K562 (cell line): Measurements from ENCODE around the gene TUBB6. TPM values are rescaled to one million over a fixed set of nuclear protein-coding genes. Genes with fewer than 3 reads are reported as not detected.

Source experiments
- ATAC-seq: fragments of 200-7000 bp; cut with Tn5 transposase; 3 replicates; pipeline ENCODE4 v1.9.1; 2020; ENCODE audit warnings: moderate library complexity
- BruUV-seq: library from RNA; stranded (reverse); fragments of 400-500 nt; replicated peaks from 2 replicates; lab custom pipeline; 2021; lab: Mats Ljungman, UMichigan
- CTCF ChIA-PET: fragments of 300-600 bp; formaldehyde crosslinking; extraction: SDS; loops from one replicate; lab custom pipeline; 2021; ENCODE audit warnings: low intra/inter-chr PET ratio; lab: Yijun Ruan, JAX
- POLR2A ChIA-PET: fragments of 300-600, 350-650 bp; sonication (Branson Sonifier 250); formaldehyde crosslinking; extraction: SDS; loops from one replicate; lab custom pipeline; 2021; ENCODE audit warnings: antibody characterized with exemption, inconsistent platforms; lab: Yijun Ruan, JAX
- DNase-seq, 4 experiments: peaks; one replicate each; pipeline versions ENCODE4 v3.0.0 to v3.0.0-alpha.2; 2011 to 2018; ENCODE audit warnings: low spot score in 3 of 4, mixed read lengths in 3 of 4; ENCODE audit errors: extremely low read depth in 1 of 4
- FAIRE-seq: peaks from 2 replicates; lab custom pipeline; 2011; peaks lifted over from hg19 to GRCh38; lab: Jason Lieb, UNC
- H2AFZ ChIP-seq: 2 replicates; pipeline ENCODE4 v1.6.0; 2011; ENCODE audit warnings: low read depth, low read length, control low read depth, inconsistent platforms
- H3K27ac ChIP-seq: fragments of 200-600 bp; 3 replicates; pipeline ENCODE4 v1.8.0; 2011; ENCODE audit warnings: low read depth, mild to moderate bottlenecking, control low read depth, inconsistent platforms, low read length, moderate library complexity, mixed read lengths; ENCODE audit errors: extremely low read depth
- H3K27me3 ChIP-seq, 2 experiments: fragments of 300-600 bp in 1 of 2; 2 replicates in 1 of 2; 3 replicates in 1 of 2; pipeline versions ENCODE4 v1.6.0 to v1.8.0; 2011; ENCODE audit warnings: inconsistent platforms in 2 of 2, low read length in 2 of 2, mild to moderate bottlenecking in 1 of 2, mixed read lengths in 1 of 2, moderate library complexity in 1 of 2; ENCODE audit not compliant: control insufficient read depth in 2 of 2, insufficient read depth in 2 of 2
- H3K36me3 ChIP-seq: fragments of 300-600 bp; 3 replicates; pipeline ENCODE4 v1.8.0; 2011; ENCODE audit warnings: mild to moderate bottlenecking, low read length, inconsistent platforms; ENCODE audit not compliant: control insufficient read depth, insufficient read depth
- H3K4me1 ChIP-seq, 2 experiments: fragments of 200-600 bp in 1 of 2; replicated peaks in 1 of 2; 2 replicates in 1 of 2; 3 replicates in 1 of 2; pipeline versions ENCODE4 v1.5.1 to v1.8.0; 2011; ENCODE audit warnings: inconsistent platforms in 2 of 2, low read length in 2 of 2, mild to moderate bottlenecking in 1 of 2, mixed read lengths in 1 of 2, moderate library complexity in 1 of 2; ENCODE audit not compliant: control insufficient read depth in 2 of 2, insufficient read depth in 2 of 2
- H3K4me2 ChIP-seq: 2 replicates; pipeline ENCODE4 v1.6.1; 2011; ENCODE audit warnings: low read length, control low read depth, inconsistent platforms, mixed read lengths; ENCODE audit not compliant: insufficient read depth
- H3K4me3 ChIP-seq: fragments of 200-600 bp; sonication (generic), shearing (Covaris generic); 2 replicates; pipeline ENCODE4 v1.5.1; 2016; ENCODE audit warnings: control low read depth, inconsistent platforms
- H3K79me2 ChIP-seq: fragments of 200-600 bp; 3 replicates; pipeline ENCODE4 v1.8.0; 2011; ENCODE audit warnings: low read length, inconsistent platforms; ENCODE audit not compliant: control insufficient read depth, insufficient read depth
- H3K9ac ChIP-seq, 2 experiments: 2 replicates each; pipeline versions ENCODE4 v1.6.0 to v1.6.1; 2011; ENCODE audit warnings: low read depth in 2 of 2, low read length in 2 of 2, control low read depth in 1 of 2, inconsistent platforms in 1 of 2, mild to moderate bottlenecking in 1 of 2, mixed read lengths in 1 of 2; ENCODE audit not compliant: insufficient read depth in 1 of 2
- H3K9me1 ChIP-seq: one replicate; pipeline ENCODE4 v1.6.0; 2011; ENCODE audit warnings: inconsistent platforms, mild to moderate bottlenecking, low read length, moderate library complexity; ENCODE audit not compliant: control insufficient read depth, insufficient read depth
- H3K9me3 ChIP-seq: replicated peaks from 2 replicates; pipeline ENCODE4 v1.5.1; 2011; ENCODE audit warnings: low read depth, low read length, inconsistent platforms; ENCODE audit not compliant: control insufficient read depth, insufficient read depth
- H4K20me1 ChIP-seq: replicated peaks from 2 replicates; pipeline ENCODE4 v1.6.1; 2011; ENCODE audit warnings: low read length, inconsistent platforms, mixed read lengths; ENCODE audit not compliant: control insufficient read depth, insufficient read depth
- CAMTA2 ChIP-seq: fragments of 250-450 bp; sonication (Bioruptor Pico); conservative IDR thresholded peaks from 2 replicates; pipeline ENCODE4 v1.5.1; 2022
- CC2D1A ChIP-seq: fragments of 450-650 bp; IDR thresholded peaks from 2 replicates; pipeline ENCODE4 v1.6.1; 2017; ENCODE audit warnings: mild to moderate bottlenecking
- DACH1 ChIP-seq: fragments of 450-650 bp; IDR thresholded peaks from 2 replicates; pipeline ENCODE4 v1.6.1; 2018; ENCODE audit not compliant: partially characterized antibody
- EHMT2 ChIP-seq: fragments of 450-650 bp; IDR thresholded peaks from 2 replicates; pipeline ENCODE4 v1.6.1; 2018; ENCODE audit warnings: antibody characterized with exemption
- ELF4 ChIP-seq: fragments of 450-650 bp; formaldehyde crosslinking; IDR thresholded peaks from 2 replicates; pipeline ENCODE4 v1.4.0; 2022; ENCODE audit warnings: missing genetic modification characterization
- FOXA3 ChIP-seq, 2 experiments: fragments of 450-650 bp in 1 of 2; sonication (generic) in 1 of 2; formaldehyde crosslinking; IDR thresholded peaks in 1 of 2; conservative IDR thresholded peaks in 1 of 2; 2 replicates each; pipeline versions ENCODE4 v1.4.0 to v1.8.0; 2020 to 2022; ENCODE audit warnings: mild to moderate bottlenecking in 2 of 2, missing genetic modification reagents in 1 of 2
- IFI16 ChIP-seq: fragments of 250-450 bp; sonication (Bioruptor Pico); IDR thresholded peaks from 2 replicates; pipeline ENCODE4 v2.1.2; 2022; ENCODE audit warnings: mild to moderate bottlenecking, inconsistent platforms
- KDM5B ChIP-seq: fragments of 200-600 bp; sonication (generic); IDR thresholded peaks from 2 replicates; pipeline ENCODE4 v1.6.1; 2012; ENCODE audit warnings: low read depth, mild to moderate bottlenecking, moderate library complexity, low read length, control low read depth, inconsistent platforms; ENCODE audit not compliant: insufficient replicate concordance
- MAFK ChIP-seq: IDR thresholded peaks from 2 replicates; pipeline ENCODE4 v1.6.1; 2011; ENCODE audit warnings: low read length, improper control_type of control experiment
- POLR2G ChIP-seq: fragments of 200-400 bp; formaldehyde crosslinking; IDR thresholded peaks from 2 replicates; pipeline ENCODE4 v1.6.1; 2017; ENCODE audit warnings: low read depth, mild to moderate bottlenecking, antibody characterized with exemption, low read length, moderate library complexity
- RBFOX2 ChIP-seq: fragments of 200-400 bp; formaldehyde crosslinking; IDR thresholded peaks from 2 replicates; pipeline ENCODE4 v1.6.1; 2017; ENCODE audit warnings: low read depth, mild to moderate bottlenecking, low read length, moderate library complexity
- SMARCA4 ChIP-seq: fragments of 450-650 bp; IDR thresholded peaks from 2 replicates; pipeline ENCODE4 v1.6.1; 2016
- ZFP36 ChIP-seq: fragments of 150-350 bp; IDR thresholded peaks from 2 replicates; pipeline ENCODE4 v1.6.1; 2018; ENCODE audit warnings: low read length, low read depth; ENCODE audit not compliant: partially characterized antibody
- ZNF124 ChIP-seq: sonication (generic); formaldehyde crosslinking; IDR thresholded peaks from 2 replicates; pipeline ENCODE4 v1.8.1; 2022; ENCODE audit warnings: missing genetic modification reagents
- ZNF561 ChIP-seq: fragments of 450-650 bp; formaldehyde crosslinking; conservative IDR thresholded peaks from 2 replicates; pipeline ENCODE4 v1.4.0; 2020; ENCODE audit warnings: mild to moderate bottlenecking, moderate library complexity
- ZNF764 ChIP-seq: fragments of 250-450 bp; sonication (Bioruptor Pico); IDR thresholded peaks from 2 replicates; pipeline ENCODE4 v1.4.0; 2020; ENCODE audit warnings: low read depth, mild to moderate bottlenecking, moderate library complexity
- WGBS: fragments of 100-300 bp; shearing (Covaris generic); methylation state at CpG from one replicate; pipeline ENCODE4 v1.1.6; 2016; ENCODE audit warnings: low coverage, mixed read lengths; ENCODE audit not compliant: insufficient coverage; ENCODE audit errors: missing lambda C conversion rate; 5-methylcytosine and 5-hydroxymethylcytosine counted together
- in situ Hi-C: fragments of 300-500 bp; cut with MboI; formaldehyde crosslinking; loops from 4 replicates; pipeline ENCODE4 v1.15.0; 2018; ENCODE audit warnings: inconsistent platforms, mixed read lengths
- intact Hi-C: fragments of 100-400 bp; cut with micrococcal nuclease; formaldehyde crosslinking; loops from 2 replicates; pipeline ENCODE4 v1.14.2; 2022
- polyA plus RNA-seq, 8 experiments: library from polyadenylated mRNA; depleted of rRNA in 4 of 8; stranded (reverse) in 5 of 8; unstranded in 3 of 8; fragments of >200 nt; fragmentation: Nextera tagmentation in 2 of 8; fragmentation: Illumina TruSeq in 1 of 8; extraction: Ambion mirVana in 2 of 8; extraction: Trizol in 1 of 8; gene quantifications; 2 replicates each; pipeline versions ENCODE4 v1.2.1 to v1.2.3, GENCODE V29; 2011 to 2014; ENCODE audit warnings: inconsistent platforms in 1 of 8, missing spikeins in 1 of 8
- total RNA-seq, 7 experiments: library from RNA; depleted of rRNA in 6 of 7; stranded (reverse); fragments of >200 nt in 6 of 7; fragmentation: Illumina TruSeq in 2 of 7; extraction: Trizol in 2 of 7; gene quantifications; 2 replicates each; pipeline versions ENCODE4 v1.2.1 to v1.2.3, GENCODE V29; 2011 to 2021; ENCODE audit warnings: low replicate concordance in 1 of 7
- TF ChIP-seq, protein P1 (sequence below): sonication (generic); formaldehyde crosslinking; IDR thresholded peaks from 2 replicates; pipeline ENCODE4 v1.8.0; 2022; ENCODE audit warnings: mild to moderate bottlenecking, missing genetic modification reagents
- TF ChIP-seq, protein P2 (sequence below): sonication (generic); IDR thresholded peaks from 2 replicates; pipeline ENCODE4 v1.6.1; 2016
- TF ChIP-seq, protein P3 (sequence below): fragments of 250-450 bp; sonication (Bioruptor Pico); IDR thresholded peaks from 2 replicates; pipeline ENCODE4 v1.8.0; 2021; ENCODE audit warnings: moderate library complexity, mild to moderate bottlenecking, inconsistent platforms

The TUBB6 gene
- total and polyA plus RNA-seq, 9 of the 15 experiments (the other 6 are each of a cell fraction or from before 2014, with no cell fraction given), result 43.9 to 404 (median 81.1) TPM

DNA sequence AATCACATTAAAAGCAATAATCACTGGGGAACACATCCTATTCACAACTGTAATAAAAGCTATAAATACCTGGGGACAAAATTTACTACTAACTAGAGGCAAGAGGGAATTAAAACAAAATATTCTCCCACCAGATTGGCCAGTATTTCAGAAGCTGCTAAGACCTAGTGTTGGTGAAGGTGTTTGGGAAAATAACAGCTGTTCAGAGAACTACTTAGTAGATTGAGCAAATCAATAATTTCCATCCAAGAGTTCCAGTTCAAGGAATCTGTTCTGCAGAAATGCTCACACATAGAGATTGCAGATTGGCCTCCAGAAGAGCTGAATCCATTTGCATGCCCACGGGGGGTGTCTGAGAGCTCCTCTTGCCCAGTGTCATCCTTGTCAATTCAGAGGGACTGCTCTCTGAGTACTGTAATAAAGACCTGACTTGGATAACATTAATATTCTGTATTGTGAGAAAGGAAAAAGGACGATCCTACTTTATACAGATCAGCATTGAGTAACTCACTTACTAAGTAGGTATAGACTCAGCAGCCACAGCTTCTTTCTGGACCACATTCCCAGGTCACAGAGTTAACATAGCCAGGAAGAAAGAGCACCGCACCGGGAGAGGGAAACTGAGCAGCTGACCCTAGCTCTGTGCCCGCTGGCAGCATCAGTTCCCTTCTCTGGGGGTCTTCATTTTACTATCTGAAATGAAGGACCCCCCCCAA, 5.6 kb downstream of the TUBB6 start:
- Histone ChIP-seq H3K27ac (no peak overlapping the region), H4K20me1 (no peaks in the 10 kb centered on the region), H3K9me3 (peaks cover 25% of the 10 kb centered on the region), H2AFZ (no peak overlapping the region), H3K4me2 (no peak overlapping the region), H3K9ac (no peak overlapping the region), H3K36me3 (peaks cover 83% of the 10 kb centered on the region), H3K4me3 (no peak overlapping the region), H3K9me1 (no peaks in the 10 kb centered on the region), H3K27me3 (no peaks in the 10 kb centered on the region), H3K4me1 (peaks cover 14 to 24% of the 10 kb centered on the region in 2 experiments; a peak in 4 of 5 replicates), H3K79me2 (peaks cover 53% of the 10 kb centered on the region)
- FAIRE-seq (no peak), DNase-seq (peak in 1 of 4 experiments; percentile 3), ATAC-seq (no peak)
- intact Hi-C loops (no loop called here), in situ Hi-C loops (no loop called here)
- no TSS peak for BruUV-seq
- 91% methylated on average over 5 of the region's 5 CpGs for WGBS
- ChIA-PET CTCF (no interaction called here), POLR2A (interaction anchor here (0.6 to 3.2 kb wide), 7 partner anchors 10 to 387 kb away, joined by 3 to 22 read pairs (median 4); no protein-coding TSS in a partner anchor)
- TF ChIP-seq SMARCA4 (no peak), ZNF561 (CRISPR knock-in tag) (no peak), MAFK (no peak), IFI16 (CRISPR knock-in tag) (no peak), ELF4 (CRISPR knock-in tag) (no peak), CC2D1A (no peak), DACH1 (no peak), CAMTA2 (CRISPR knock-in tag) (no peak), RBFOX2 (0 out of 2 replicates have a peak, but pooled peaks have one; percentile 44), ZNF124 (no peak), ZNF764 (no peak), KDM5B (peak; percentile 41), POLR2G (0 out of 2 replicates have a peak, but pooled peaks have one; percentile 19), FOXA3 (CRISPR knock-in tag; conservative IDR thresholded peaks at IDR 0.05 in 1 of 2, IDR thresholded peaks at IDR 0.05 in 1 of 2) (no peak), ZFP36 (no peak), EHMT2 (no peak)
- TF ChIP-seq, protein P1, sequence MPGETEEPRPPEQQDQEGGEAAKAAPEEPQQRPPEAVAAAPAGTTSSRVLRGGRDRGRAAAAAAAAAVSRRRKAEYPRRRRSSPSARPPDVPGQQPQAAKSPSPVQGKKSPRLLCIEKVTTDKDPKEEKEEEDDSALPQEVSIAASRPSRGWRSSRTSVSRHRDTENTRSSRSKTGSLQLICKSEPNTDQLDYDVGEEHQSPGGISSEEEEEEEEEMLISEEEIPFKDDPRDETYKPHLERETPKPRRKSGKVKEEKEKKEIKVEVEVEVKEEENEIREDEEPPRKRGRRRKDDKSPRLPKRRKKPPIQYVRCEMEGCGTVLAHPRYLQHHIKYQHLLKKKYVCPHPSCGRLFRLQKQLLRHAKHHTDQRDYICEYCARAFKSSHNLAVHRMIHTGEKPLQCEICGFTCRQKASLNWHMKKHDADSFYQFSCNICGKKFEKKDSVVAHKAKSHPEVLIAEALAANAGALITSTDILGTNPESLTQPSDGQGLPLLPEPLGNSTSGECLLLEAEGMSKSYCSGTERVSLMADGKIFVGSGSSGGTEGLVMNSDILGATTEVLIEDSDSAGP, result no peak
- TF ChIP-seq, protein P2, sequence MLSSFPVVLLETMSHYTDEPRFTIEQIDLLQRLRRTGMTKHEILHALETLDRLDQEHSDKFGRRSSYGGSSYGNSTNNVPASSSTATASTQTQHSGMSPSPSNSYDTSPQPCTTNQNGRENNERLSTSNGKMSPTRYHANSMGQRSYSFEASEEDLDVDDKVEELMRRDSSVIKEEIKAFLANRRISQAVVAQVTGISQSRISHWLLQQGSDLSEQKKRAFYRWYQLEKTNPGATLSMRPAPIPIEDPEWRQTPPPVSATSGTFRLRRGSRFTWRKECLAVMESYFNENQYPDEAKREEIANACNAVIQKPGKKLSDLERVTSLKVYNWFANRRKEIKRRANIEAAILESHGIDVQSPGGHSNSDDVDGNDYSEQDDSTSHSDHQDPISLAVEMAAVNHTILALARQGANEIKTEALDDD, result no peak
- TF ChIP-seq, protein P3, sequence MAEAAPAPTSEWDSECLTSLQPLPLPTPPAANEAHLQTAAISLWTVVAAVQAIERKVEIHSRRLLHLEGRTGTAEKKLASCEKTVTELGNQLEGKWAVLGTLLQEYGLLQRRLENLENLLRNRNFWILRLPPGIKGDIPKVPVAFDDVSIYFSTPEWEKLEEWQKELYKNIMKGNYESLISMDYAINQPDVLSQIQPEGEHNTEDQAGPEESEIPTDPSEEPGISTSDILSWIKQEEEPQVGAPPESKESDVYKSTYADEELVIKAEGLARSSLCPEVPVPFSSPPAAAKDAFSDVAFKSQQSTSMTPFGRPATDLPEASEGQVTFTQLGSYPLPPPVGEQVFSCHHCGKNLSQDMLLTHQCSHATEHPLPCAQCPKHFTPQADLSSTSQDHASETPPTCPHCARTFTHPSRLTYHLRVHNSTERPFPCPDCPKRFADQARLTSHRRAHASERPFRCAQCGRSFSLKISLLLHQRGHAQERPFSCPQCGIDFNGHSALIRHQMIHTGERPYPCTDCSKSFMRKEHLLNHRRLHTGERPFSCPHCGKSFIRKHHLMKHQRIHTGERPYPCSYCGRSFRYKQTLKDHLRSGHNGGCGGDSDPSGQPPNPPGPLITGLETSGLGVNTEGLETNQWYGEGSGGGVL (CRISPR knock-in tag), result no peak
